HCT116 (cell line): ENCODE data around the gene EMX1. TPM values are rescaled to one million over a fixed set of nuclear protein-coding genes. Genes with fewer than 3 reads are reported as not detected.

Experiments
- ATAC-seq: fragments of 200-7000 bp; cut with Tn5 transposase; 2 replicates; pipeline ENCODE4 v1.9.1; 2020; ENCODE audit warnings: mild to moderate bottlenecking, moderate library complexity
- BruUV-seq: library from RNA; stranded (reverse); fragments of 400-500 nt; replicated peaks from 2 replicates; lab custom pipeline; 2021; lab: Mats Ljungman, UMichigan
- CTCF ChIA-PET: fragments of 300-600 bp; sonication (Branson Sonifier 250); formaldehyde crosslinking; loops from one replicate; lab custom pipeline; 2021; ENCODE audit warnings: antibody characterized with exemption; lab: Charles Lee
- POLR2A ChIA-PET: fragments of 300-600, 350-600 bp; sonication (Branson Sonifier 250); formaldehyde crosslinking; loops from one replicate; lab custom pipeline; 2021; ENCODE audit warnings: antibody characterized with exemption; lab: Charles Lee
- RAD21 ChIA-PET, 2 experiments: fragments of 300-600 bp; sonication (Branson Sonifier 250); formaldehyde crosslinking; loops; one replicate each; lab custom pipeline; 2023; ENCODE audit warnings: low total read pairs in 2 of 2; ENCODE audit not compliant: uncharacterized antibody in 2 of 2, unreplicated experiment in 2 of 2, low non-redundant PET in 1 of 2; lab: Charles Lee
- DNase-seq: peaks from one replicate; pipeline ENCODE4 v3.0.0-alpha.2; 2010; ENCODE audit warnings: low read depth, low spot score
- H2AFZ ChIP-seq: fragments of 200-600 bp; shearing (Covaris generic), sonication (generic); 2 replicates; pipeline ENCODE4 v1.6.1; 2017; ENCODE audit warnings: low read depth, mixed run types, mixed read lengths, antibody characterized with exemption, low read length; ENCODE audit not compliant: poor library complexity, severe bottlenecking
- H3K27ac ChIP-seq: 2 replicates; pipeline ENCODE4 v1.5.1; 2012; ENCODE audit warnings: low read depth, low read length
- H3K27me3 ChIP-seq: fragments of 200-600 bp; sonication (generic); 2 replicates; pipeline ENCODE4 v1.6.1; 2016; ENCODE audit warnings: mixed run types, low read length, mixed read lengths; ENCODE audit not compliant: insufficient read depth
- H3K36me3 ChIP-seq, 2 experiments: fragments of 200-500 bp in 1 of 2; fragments of 200-600 bp in 1 of 2; sonication (Bioruptor generic) in 1 of 2; sonication (generic) in 1 of 2; 2 replicates each; pipeline versions ENCODE4 v1.5.1 to v1.6.1; 2014 to 2016; ENCODE audit warnings: low read length in 2 of 2, inconsistent platforms in 1 of 2, mixed read lengths in 1 of 2, mixed run types in 1 of 2; ENCODE audit not compliant: insufficient read depth in 2 of 2, control insufficient read depth in 1 of 2
- H3K4me1 ChIP-seq, 2 experiments: fragments of 200-600 bp in 1 of 2; sonication (generic) in 1 of 2; 2 replicates each; pipeline versions ENCODE4 v1.5.1 to v1.6.1; 2012 to 2017; ENCODE audit warnings: low read length in 2 of 2, inconsistent platforms in 1 of 2, mild to moderate bottlenecking in 1 of 2, mixed read lengths in 1 of 2, mixed run types in 1 of 2, moderate library complexity in 1 of 2; ENCODE audit not compliant: insufficient read depth in 2 of 2, control insufficient read depth in 1 of 2
- H3K4me2 ChIP-seq: fragments of 200-600 bp; sonication (generic); 2 replicates; pipeline ENCODE4 v1.6.1; 2017; ENCODE audit warnings: mixed run types, low read length, mixed read lengths
- H3K4me3 ChIP-seq, 2 experiments: fragments of 200-600 bp in 1 of 2; sonication (generic) in 1 of 2; replicated peaks in 1 of 2; 2 replicates each; pipeline ENCODE4 v1.5.1; 2011 to 2016; ENCODE audit warnings: low read length in 2 of 2, control low read depth in 1 of 2, low read depth in 1 of 2, mild to moderate bottlenecking in 1 of 2, mixed read lengths in 1 of 2, mixed run types in 1 of 2
- H3K79me2 ChIP-seq: fragments of 200-600 bp; sonication (generic); 2 replicates; pipeline ENCODE4 v1.6.1; 2017; ENCODE audit warnings: mild to moderate bottlenecking, mixed run types, low read length, moderate library complexity, mixed read lengths; ENCODE audit not compliant: insufficient read depth
- H3K9ac ChIP-seq: fragments of 200-600 bp; sonication (generic); 2 replicates; pipeline ENCODE4 v1.6.1; 2016; ENCODE audit warnings: low read length, mixed read lengths
- H3K9me2 ChIP-seq: fragments of 200-600 bp; sonication (generic), shearing (Covaris generic); 2 replicates; pipeline ENCODE4 v1.6.1; 2017; ENCODE audit warnings: mixed run types, mild to moderate bottlenecking, moderate library complexity; ENCODE audit not compliant: insufficient read depth
- H3K9me3 ChIP-seq, 2 experiments: fragments of 200-500 bp in 1 of 2; fragments of 200-600 bp in 1 of 2; sonication (Bioruptor generic) in 1 of 2; sonication (generic) in 1 of 2; 2 replicates each; pipeline ENCODE4 v1.6.1; 2014 to 2017; ENCODE audit warnings: low read length in 2 of 2, mixed read lengths in 2 of 2, inconsistent platforms in 1 of 2, low read depth in 1 of 2, mild to moderate bottlenecking in 1 of 2, mixed run types in 1 of 2, moderate library complexity in 1 of 2; ENCODE audit not compliant: control insufficient read depth in 1 of 2, insufficient read depth in 1 of 2
- H4K20me1 ChIP-seq: fragments of 200-600 bp; sonication (generic), shearing (Covaris generic); 2 replicates; pipeline ENCODE4 v1.6.1; 2017; ENCODE audit warnings: mixed run types, mild to moderate bottlenecking, moderate library complexity; ENCODE audit not compliant: insufficient read depth
- CBX3 ChIP-seq: IDR thresholded peaks from 2 replicates; pipeline ENCODE4 v1.6.1; 2012; ENCODE audit warnings: low read depth
- EGR1 ChIP-seq: IDR thresholded peaks from 2 replicates; pipeline ENCODE4 v1.6.1; 2012; ENCODE audit warnings: low read depth
- ELF1 ChIP-seq: IDR thresholded peaks from 2 replicates; pipeline ENCODE4 v1.6.1; 2012; ENCODE audit warnings: low read depth, borderline replicate concordance
- EZH2 ChIP-seq: fragments of 200-600 bp; sonication (generic); IDR thresholded peaks from 2 replicates; pipeline ENCODE4 v1.6.1; 2017; ENCODE audit warnings: antibody characterized with exemption, mixed run types
- EZH2phosphoT487 ChIP-seq: fragments of 200-600 bp; IDR thresholded peaks from 2 replicates; pipeline ENCODE4 v1.6.1; 2018; ENCODE audit warnings: antibody characterized with exemption, borderline replicate concordance
- FOSL1 ChIP-seq: IDR thresholded peaks from 2 replicates; pipeline ENCODE4 v1.6.1; 2012; ENCODE audit warnings: low read depth
- MAX ChIP-seq: IDR thresholded peaks from 2 replicates; pipeline ENCODE4 v1.6.1; 2012
- POLR2A ChIP-seq: IDR thresholded peaks from 2 replicates; pipeline ENCODE4 v1.7.0; 2011; ENCODE audit warnings: borderline replicate concordance; ENCODE audit not compliant: insufficient read depth, insufficient read length; ENCODE audit errors: extremely low read depth
- RAD21 ChIP-seq: IDR thresholded peaks from 2 replicates; pipeline ENCODE4 v1.6.1; 2012; ENCODE audit warnings: low read depth, mild to moderate bottlenecking
- SIN3A ChIP-seq: IDR thresholded peaks from 2 replicates; pipeline ENCODE4 v1.6.1; 2012; ENCODE audit warnings: low read depth
- SP1 ChIP-seq: IDR thresholded peaks from 2 replicates; pipeline ENCODE4 v1.6.1; 2012; ENCODE audit warnings: low read depth
- SRF ChIP-seq: IDR thresholded peaks from 2 replicates; pipeline ENCODE4 v1.6.1; 2012; ENCODE audit warnings: low read depth
- YY1 ChIP-seq: IDR thresholded peaks from 2 replicates; pipeline ENCODE4 v1.6.1; 2011; ENCODE audit warnings: low read length, low read depth, moderate library complexity, mild to moderate bottlenecking; ENCODE audit not compliant: insufficient replicate concordance; ENCODE audit errors: extremely low read depth
- ZBTB33 ChIP-seq: IDR thresholded peaks from 2 replicates; pipeline ENCODE4 v1.6.1; 2011; ENCODE audit warnings: mild to moderate bottlenecking, low read length, moderate library complexity; ENCODE audit not compliant: insufficient replicate concordance; ENCODE audit errors: extremely low read depth
- ZFX ChIP-seq: fragments of 450-650 bp; IDR thresholded peaks from 2 replicates; pipeline ENCODE4 v1.6.1; 2017
- ZNF274 ChIP-seq: fragments of 200-500 bp; sonication (Bioruptor generic); IDR thresholded peaks from 2 replicates; pipeline ENCODE4 v1.6.1; 2014; ENCODE audit warnings: mild to moderate bottlenecking, low read depth, low read length, inconsistent platforms
- intact Hi-C: fragments of 100-400 bp; cut with micrococcal nuclease; formaldehyde crosslinking; loops from 2 replicates; pipeline ENCODE4 v1.10.0; 2022
- total RNA-seq: library from RNA; stranded (reverse); gene quantifications from one replicate; pipeline ENCODE4 v1.2.1, GENCODE V29; 2021; ENCODE audit not compliant: unreplicated experiment
- TF ChIP-seq, protein P1 (sequence below): IDR thresholded peaks from 2 replicates; pipeline ENCODE4 v1.6.1; 2012; ENCODE audit warnings: low read depth

Gene EMX1
- total RNA-seq, 1 experiment from 2014 or later = 3.1 TPM

DNA sequence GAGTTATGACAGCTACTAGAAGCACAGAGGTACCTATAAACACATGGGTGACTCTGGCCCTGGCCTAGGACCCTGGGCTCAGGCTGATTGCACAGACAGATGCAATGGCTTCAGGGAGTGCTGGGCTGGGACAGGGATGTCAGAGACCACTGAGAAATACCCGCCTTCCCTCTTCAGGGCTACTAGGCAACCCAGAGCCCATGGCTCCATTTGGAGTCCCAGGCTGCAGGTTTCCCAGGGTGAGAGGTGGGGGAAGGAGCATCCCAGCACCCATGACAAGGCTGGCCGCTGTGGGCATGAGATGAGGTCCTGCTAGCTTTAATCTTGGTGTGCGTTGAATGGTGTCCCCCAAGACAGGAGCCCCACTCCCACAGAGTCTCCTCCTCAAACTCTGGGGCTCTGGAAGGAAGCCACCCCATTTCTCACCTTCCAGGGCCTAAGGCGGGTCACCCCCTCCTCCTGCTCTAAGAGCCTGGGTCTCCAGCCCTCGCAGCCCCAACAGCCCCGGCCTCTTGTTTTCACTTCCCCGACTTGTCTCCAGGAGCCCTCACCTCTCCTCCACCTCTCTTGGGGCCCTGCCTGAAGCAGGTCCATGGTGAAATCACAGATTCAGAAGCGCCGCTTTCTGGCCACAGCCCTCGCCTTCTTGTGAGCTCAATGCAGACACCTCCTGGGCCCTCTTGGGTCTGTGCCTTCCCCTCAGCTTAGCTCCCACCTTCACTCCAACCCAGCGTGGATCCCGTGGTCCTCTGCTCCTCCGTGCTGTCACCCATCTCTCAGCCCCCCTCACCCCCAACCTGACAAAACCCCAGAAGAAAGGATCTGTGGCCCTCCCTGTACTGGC is 41.4 kb downstream of the EMX1 start:
- no peaks in the 10 kb centered on the region for H3K79me2 ChIP-seq
- H2AFZ ChIP-seq = no peak overlapping the region
- no peaks in the 10 kb centered on the region for H4K20me1 ChIP-seq
- no peak overlapping the region for H3K4me3 ChIP-seq
- no peak overlapping the region for H3K4me2 ChIP-seq
- ChIA-PET POLR2A (no interaction called here), CTCF (interaction anchor here (0.9 kb wide), 1 partner anchor 15 kb away, joined by 3 read pairs; no protein-coding TSS in a partner anchor), RAD21 (no interaction called here)
- no peak overlapping the region for H3K27ac ChIP-seq
- no peak overlapping the region for H3K9ac ChIP-seq
- H3K4me1 ChIP-seq = no peaks in the 10 kb centered on the region
- H3K9me3 ChIP-seq = no peaks in the 10 kb centered on the region
- H3K27me3 ChIP-seq = no peaks in the 10 kb centered on the region
- no peaks in the 10 kb centered on the region for H3K36me3 ChIP-seq
- no peaks in the 10 kb centered on the region for H3K9me2 ChIP-seq
- BruUV-seq = no TSS peak
- no peak for TF ChIP-seq MAX
- TF ChIP-seq EGR1 = no peak
- TF ChIP-seq EZH2 = no peak
- no peak for TF ChIP-seq POLR2A
- no peak for TF ChIP-seq EZH2phosphoT487
- TF ChIP-seq YY1 = no peak
- TF ChIP-seq SRF = no peak
- TF ChIP-seq SIN3A = no peak
- TF ChIP-seq ZFX = no peak
- TF ChIP-seq CBX3 = no peak
- TF ChIP-seq FOSL1 = no peak
- no peak for TF ChIP-seq ZBTB33
- TF ChIP-seq ZNF274 = no peak
- TF ChIP-seq RAD21 = no peak
- TF ChIP-seq ELF1 = no peak
- TF ChIP-seq, protein P1, sequence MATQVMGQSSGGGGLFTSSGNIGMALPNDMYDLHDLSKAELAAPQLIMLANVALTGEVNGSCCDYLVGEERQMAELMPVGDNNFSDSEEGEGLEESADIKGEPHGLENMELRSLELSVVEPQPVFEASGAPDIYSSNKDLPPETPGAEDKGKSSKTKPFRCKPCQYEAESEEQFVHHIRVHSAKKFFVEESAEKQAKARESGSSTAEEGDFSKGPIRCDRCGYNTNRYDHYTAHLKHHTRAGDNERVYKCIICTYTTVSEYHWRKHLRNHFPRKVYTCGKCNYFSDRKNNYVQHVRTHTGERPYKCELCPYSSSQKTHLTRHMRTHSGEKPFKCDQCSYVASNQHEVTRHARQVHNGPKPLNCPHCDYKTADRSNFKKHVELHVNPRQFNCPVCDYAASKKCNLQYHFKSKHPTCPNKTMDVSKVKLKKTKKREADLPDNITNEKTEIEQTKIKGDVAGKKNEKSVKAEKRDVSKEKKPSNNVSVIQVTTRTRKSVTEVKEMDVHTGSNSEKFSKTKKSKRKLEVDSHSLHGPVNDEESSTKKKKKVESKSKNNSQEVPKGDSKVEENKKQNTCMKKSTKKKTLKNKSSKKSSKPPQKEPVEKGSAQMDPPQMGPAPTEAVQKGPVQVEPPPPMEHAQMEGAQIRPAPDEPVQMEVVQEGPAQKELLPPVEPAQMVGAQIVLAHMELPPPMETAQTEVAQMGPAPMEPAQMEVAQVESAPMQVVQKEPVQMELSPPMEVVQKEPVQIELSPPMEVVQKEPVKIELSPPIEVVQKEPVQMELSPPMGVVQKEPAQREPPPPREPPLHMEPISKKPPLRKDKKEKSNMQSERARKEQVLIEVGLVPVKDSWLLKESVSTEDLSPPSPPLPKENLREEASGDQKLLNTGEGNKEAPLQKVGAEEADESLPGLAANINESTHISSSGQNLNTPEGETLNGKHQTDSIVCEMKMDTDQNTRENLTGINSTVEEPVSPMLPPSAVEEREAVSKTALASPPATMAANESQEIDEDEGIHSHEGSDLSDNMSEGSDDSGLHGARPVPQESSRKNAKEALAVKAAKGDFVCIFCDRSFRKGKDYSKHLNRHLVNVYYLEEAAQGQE = no peak
- no peak for TF ChIP-seq SP1
- TF ChIP-seq, all 23 proteins: peak for 0
- DNase-seq = no peak
- intact Hi-C loops = no loop called here
- no peak for ATAC-seq
